Right hindlimb (tissue), 1 donor: Measurements from ENCODE around the gene MTIF2.
"Not testable (repeated sequence)": the region's sequence is repeated elsewhere in the genome, so short reads cannot be mapped to it uniquely, and the experiment has no call there.

ENCODE experiments used
- DNase-seq: peaks from one replicate; pipeline ENCODE4 v3.0.0-alpha.2; 2018

MTIF2 gene

GRCh38 chr2:55268907-55269644, at the start of gene MTIF2:
Gene MTIF2, minus strand, starts transcription at chr2:55269231. Its CDS starts 5,373 bp downstream, at chr2:55263858.
- DNase-seq: peak; percentile 97

- DNase-seq: no peak
These were observed 46.0 kb upstream of the MTIF2 start for GRCh38 chr2:55314985-55315384.

GRCh38 chr2:55311444-55311870, 42.4 kb upstream of the MTIF2 start:
- no peak for DNase-seq

- DNase-seq: no peak
These were observed 40.4 kb upstream of the MTIF2 start for GRCh38 chr2:55309446-55309845.

GRCh38 chr2:55302241-55302640, 33.2 kb upstream of the MTIF2 start:
- no peak for DNase-seq

GRCh38 chr2:55301277-55301676, 32.2 kb upstream of the MTIF2 start:
- DNase-seq: no peak

- DNase-seq: no peak
These were observed 27.4 kb upstream of the MTIF2 start for GRCh38 chr2:55296393-55296792.

GRCh38 chr2:55283083-55283482, 14.1 kb upstream of the MTIF2 start:
- DNase-seq: no peak

GRCh38 chr2:55282110-55282917, 13.3 kb upstream of the MTIF2 start:
- DNase-seq: peak; percentile 92

GRCh38 chr2:55280851-55281546, 12.0 kb upstream of the MTIF2 start:
- DNase-seq: not testable (repeated sequence)

- DNase-seq: not testable (repeated sequence)
These were observed 10.9 kb upstream of the MTIF2 start for GRCh38 chr2:55279859-55280424.

- DNase-seq: not testable (repeated sequence)
These were observed 10.3 kb upstream of the MTIF2 start for GRCh38 chr2:55279214-55279835.

GRCh38 chr2:55277310-55277709, 8.3 kb upstream of the MTIF2 start:
- DNase-seq: no peak

- DNase-seq: not testable (repeated sequence)
These were observed 5.3 kb upstream of the MTIF2 start for GRCh38 chr2:55274346-55274745.

- no peak for DNase-seq
These were observed 587 bp upstream of the MTIF2 start for GRCh38 chr2:55269645-55269990.

- no peak for DNase-seq
These were observed 634 bp downstream of the MTIF2 start for GRCh38 chr2:55268288-55268906.

- not testable (repeated sequence) for DNase-seq
These were observed 9.4 kb downstream of the MTIF2 start for GRCh38 chr2:55259586-55259985.

- no peak for DNase-seq
These were observed 16.2 kb downstream of the MTIF2 start for GRCh38 chr2:55252832-55253231.

GRCh38 chr2:55247025-55247424, 22.0 kb downstream of the MTIF2 start:
- no peak for DNase-seq

GRCh38 chr2:55245411-55245810, 23.6 kb downstream of the MTIF2 start:
- no peak for DNase-seq

- no peak for DNase-seq
These were observed 26.4 kb downstream of the MTIF2 start for GRCh38 chr2:55242617-55243016.

GRCh38 chr2:55241582-55241981, 27.4 kb downstream of the MTIF2 start:
- DNase-seq: not testable (repeated sequence)
